HCT116 (cell line): ENCODE results near the gene ATXN7L1. TPM values are rescaled to one million over a fixed set of nuclear protein-coding genes. Genes with fewer than 3 reads are reported as not detected.

Source experiments
- ATAC-seq: fragments of 200-7000 bp; cut with Tn5 transposase; 2 replicates; pipeline ENCODE4 v1.9.1; 2020; ENCODE audit warnings: mild to moderate bottlenecking, moderate library complexity
- BruUV-seq: library from RNA; stranded (reverse); fragments of 400-500 nt; replicated peaks from 2 replicates; lab custom pipeline; 2021; lab: Mats Ljungman, UMichigan
- CTCF ChIA-PET: fragments of 300-600 bp; sonication (Branson Sonifier 250); formaldehyde crosslinking; loops from one replicate; lab custom pipeline; 2021; ENCODE audit warnings: antibody characterized with exemption; lab: Charles Lee
- POLR2A ChIA-PET: fragments of 300-600, 350-600 bp; sonication (Branson Sonifier 250); formaldehyde crosslinking; loops from one replicate; lab custom pipeline; 2021; ENCODE audit warnings: antibody characterized with exemption; lab: Charles Lee
- RAD21 ChIA-PET, 2 experiments: fragments of 300-600 bp; sonication (Branson Sonifier 250); formaldehyde crosslinking; loops; one replicate each; lab custom pipeline; 2023; ENCODE audit warnings: low total read pairs in 2 of 2; ENCODE audit not compliant: uncharacterized antibody in 2 of 2, unreplicated experiment in 2 of 2, low non-redundant PET in 1 of 2; lab: Charles Lee
- DNase-seq: peaks from one replicate; pipeline ENCODE4 v3.0.0-alpha.2; 2010; ENCODE audit warnings: low read depth, low spot score
- H2AFZ ChIP-seq: fragments of 200-600 bp; shearing (Covaris generic), sonication (generic); 2 replicates; pipeline ENCODE4 v1.6.1; 2017; ENCODE audit warnings: low read depth, mixed run types, mixed read lengths, antibody characterized with exemption, low read length; ENCODE audit not compliant: poor library complexity, severe bottlenecking
- H3K27ac ChIP-seq: 2 replicates; pipeline ENCODE4 v1.5.1; 2012; ENCODE audit warnings: low read depth, low read length
- H3K27me3 ChIP-seq: fragments of 200-600 bp; sonication (generic); 2 replicates; pipeline ENCODE4 v1.6.1; 2016; ENCODE audit warnings: mixed run types, low read length, mixed read lengths; ENCODE audit not compliant: insufficient read depth
- H3K36me3 ChIP-seq, 2 experiments: fragments of 200-500 bp in 1 of 2; fragments of 200-600 bp in 1 of 2; sonication (Bioruptor generic) in 1 of 2; sonication (generic) in 1 of 2; 2 replicates each; pipeline versions ENCODE4 v1.5.1 to v1.6.1; 2014 to 2016; ENCODE audit warnings: low read length in 2 of 2, inconsistent platforms in 1 of 2, mixed read lengths in 1 of 2, mixed run types in 1 of 2; ENCODE audit not compliant: insufficient read depth in 2 of 2, control insufficient read depth in 1 of 2
- H3K4me1 ChIP-seq, 2 experiments: fragments of 200-600 bp in 1 of 2; sonication (generic) in 1 of 2; 2 replicates each; pipeline versions ENCODE4 v1.5.1 to v1.6.1; 2012 to 2017; ENCODE audit warnings: low read length in 2 of 2, inconsistent platforms in 1 of 2, mild to moderate bottlenecking in 1 of 2, mixed read lengths in 1 of 2, mixed run types in 1 of 2, moderate library complexity in 1 of 2; ENCODE audit not compliant: insufficient read depth in 2 of 2, control insufficient read depth in 1 of 2
- H3K4me2 ChIP-seq: fragments of 200-600 bp; sonication (generic); 2 replicates; pipeline ENCODE4 v1.6.1; 2017; ENCODE audit warnings: mixed run types, low read length, mixed read lengths
- H3K4me3 ChIP-seq, 2 experiments: fragments of 200-600 bp in 1 of 2; sonication (generic) in 1 of 2; replicated peaks in 1 of 2; 2 replicates each; pipeline ENCODE4 v1.5.1; 2011 to 2016; ENCODE audit warnings: low read length in 2 of 2, control low read depth in 1 of 2, low read depth in 1 of 2, mild to moderate bottlenecking in 1 of 2, mixed read lengths in 1 of 2, mixed run types in 1 of 2
- H3K79me2 ChIP-seq: fragments of 200-600 bp; sonication (generic); 2 replicates; pipeline ENCODE4 v1.6.1; 2017; ENCODE audit warnings: mild to moderate bottlenecking, mixed run types, low read length, moderate library complexity, mixed read lengths; ENCODE audit not compliant: insufficient read depth
- H3K9ac ChIP-seq: fragments of 200-600 bp; sonication (generic); 2 replicates; pipeline ENCODE4 v1.6.1; 2016; ENCODE audit warnings: low read length, mixed read lengths
- H3K9me2 ChIP-seq: fragments of 200-600 bp; sonication (generic), shearing (Covaris generic); 2 replicates; pipeline ENCODE4 v1.6.1; 2017; ENCODE audit warnings: mixed run types, mild to moderate bottlenecking, moderate library complexity; ENCODE audit not compliant: insufficient read depth
- H3K9me3 ChIP-seq, 2 experiments: fragments of 200-500 bp in 1 of 2; fragments of 200-600 bp in 1 of 2; sonication (Bioruptor generic) in 1 of 2; sonication (generic) in 1 of 2; 2 replicates each; pipeline ENCODE4 v1.6.1; 2014 to 2017; ENCODE audit warnings: low read length in 2 of 2, mixed read lengths in 2 of 2, inconsistent platforms in 1 of 2, low read depth in 1 of 2, mild to moderate bottlenecking in 1 of 2, mixed run types in 1 of 2, moderate library complexity in 1 of 2; ENCODE audit not compliant: control insufficient read depth in 1 of 2, insufficient read depth in 1 of 2
- H4K20me1 ChIP-seq: fragments of 200-600 bp; sonication (generic), shearing (Covaris generic); 2 replicates; pipeline ENCODE4 v1.6.1; 2017; ENCODE audit warnings: mixed run types, mild to moderate bottlenecking, moderate library complexity; ENCODE audit not compliant: insufficient read depth
- ATF3 ChIP-seq: IDR thresholded peaks from 2 replicates; pipeline ENCODE4 v1.6.1; 2012
- CBX3 ChIP-seq: IDR thresholded peaks from 2 replicates; pipeline ENCODE4 v1.6.1; 2012; ENCODE audit warnings: low read depth
- CEBPB ChIP-seq: IDR thresholded peaks from 2 replicates; pipeline ENCODE4 v1.6.1; 2012; ENCODE audit warnings: low read depth
- ELF1 ChIP-seq: IDR thresholded peaks from 2 replicates; pipeline ENCODE4 v1.6.1; 2012; ENCODE audit warnings: low read depth, borderline replicate concordance
- EZH2phosphoT487 ChIP-seq: fragments of 200-600 bp; IDR thresholded peaks from 2 replicates; pipeline ENCODE4 v1.6.1; 2018; ENCODE audit warnings: antibody characterized with exemption, borderline replicate concordance
- FOSL1 ChIP-seq: IDR thresholded peaks from 2 replicates; pipeline ENCODE4 v1.6.1; 2012; ENCODE audit warnings: low read depth
- JUND ChIP-seq: IDR thresholded peaks from 2 replicates; pipeline ENCODE4 v1.6.1; 2012
- MAX ChIP-seq: IDR thresholded peaks from 2 replicates; pipeline ENCODE4 v1.6.1; 2012
- POLR2AphosphoS5 ChIP-seq: IDR thresholded peaks from 2 replicates; pipeline ENCODE4 v1.6.1; 2011; ENCODE audit warnings: mild to moderate bottlenecking, low read depth, low read length, moderate library complexity
- SIN3A ChIP-seq: IDR thresholded peaks from 2 replicates; pipeline ENCODE4 v1.6.1; 2012; ENCODE audit warnings: low read depth
- SP1 ChIP-seq: IDR thresholded peaks from 2 replicates; pipeline ENCODE4 v1.6.1; 2012; ENCODE audit warnings: low read depth
- SRF ChIP-seq: IDR thresholded peaks from 2 replicates; pipeline ENCODE4 v1.6.1; 2012; ENCODE audit warnings: low read depth
- TCF7L2 ChIP-seq: IDR thresholded peaks from 2 replicates; pipeline ENCODE4 v1.7.0; 2011; ENCODE audit warnings: borderline replicate concordance, inconsistent platforms; ENCODE audit not compliant: insufficient read depth, insufficient read length; ENCODE audit errors: extremely low read depth
- YY1 ChIP-seq: IDR thresholded peaks from 2 replicates; pipeline ENCODE4 v1.6.1; 2011; ENCODE audit warnings: low read length, low read depth, moderate library complexity, mild to moderate bottlenecking; ENCODE audit not compliant: insufficient replicate concordance; ENCODE audit errors: extremely low read depth
- ZFX ChIP-seq: fragments of 450-650 bp; IDR thresholded peaks from 2 replicates; pipeline ENCODE4 v1.6.1; 2017
- intact Hi-C: fragments of 100-400 bp; cut with micrococcal nuclease; formaldehyde crosslinking; loops from 2 replicates; pipeline ENCODE4 v1.10.0; 2022
- total RNA-seq: library from RNA; stranded (reverse); gene quantifications from one replicate; pipeline ENCODE4 v1.2.1, GENCODE V29; 2021; ENCODE audit not compliant: unreplicated experiment

The ATXN7L1 gene
- total RNA-seq, 1 experiment from 2014 or later = 11.5 TPM

- H3K4me3 ChIP-seq = peak overlapping the region in 1 of 2 experiments; percentile 37; a peak in 2 of 4 replicates
- intact Hi-C loops = loop anchor here (1.0 to 2.0 kb wide), 2 partner anchors 53 to 100 kb away; partner anchors contain the start of gene ATXN7L1
- DNase-seq = peak; percentile 67
- no TSS peak for BruUV-seq
- TF ChIP-seq SIN3A (peak; percentile 71), SP1 (peak; percentile 69), EZH2phosphoT487 (no peak), ELF1 (no peak), CBX3 (peak; percentile 80; the same call in 1 of the 2 replicates), JUND (peak; percentile 75), FOSL1 (peak; percentile 71), SRF (0 out of 2 replicates have a peak, but pooled peaks have one; percentile 34), TCF7L2 (peak; percentile 33), ZFX (no peak), YY1 (no peak), POLR2AphosphoS5 (0 out of 2 replicates have a peak, but pooled peaks have one; percentile 22), MAX (peak; percentile 29; the same call in 1 of the 2 replicates), ATF3 (0 out of 2 replicates have a peak, but pooled peaks have one; percentile 15), CEBPB (peak; percentile 68)
- TF ChIP-seq, all 23 proteins: peak for 11
- no peaks in the 10 kb centered on the region for H3K9me3 ChIP-seq
- peak overlapping the region; percentile 75 for H3K4me2 ChIP-seq
- H3K27ac ChIP-seq = peak overlapping the region; percentile 51; the same call in 1 of the 2 replicates
- POLR2A ChIA-PET = no interaction called here
- CTCF ChIA-PET = interaction anchor here (1.1 to 2.6 kb wide), 2 partner anchors 10 to 12 kb away, joined by 3 to 16 read pairs; no protein-coding TSS in a partner anchor
- peak overlapping the region; percentile 46 for H3K9ac ChIP-seq
- H3K27me3 ChIP-seq = no peaks in the 10 kb centered on the region
- no peaks in the 10 kb centered on the region for H3K9me2 ChIP-seq
- H3K4me1 ChIP-seq = peaks cover 29 to 66% of the 10 kb centered on the region in 2 experiments
- H4K20me1 ChIP-seq = no peaks in the 10 kb centered on the region
- peak; percentile 51 for ATAC-seq
- RAD21 ChIA-PET = no interaction called here
- no peaks in the 10 kb centered on the region for H3K36me3 ChIP-seq
- H2AFZ ChIP-seq = no peak overlapping the region
- no peaks in the 10 kb centered on the region for H3K79me2 ChIP-seq
Measured at GRCh38 chr7:105776986-105777910, 99.2 kb downstream of the ATXN7L1 start.
